Fibroblast of lung (primary cell): ENCODE measurements around the gene SPINK9.

Experiments used
- EZH2 ChIP-seq: IDR thresholded peaks from 2 replicates; pipeline ENCODE4 v1.5.1; 2012; ENCODE audit warnings: low read length, control low read depth, mild to moderate bottlenecking; ENCODE audit errors: missing control alignments
- TF ChIP-seq, protein P1 (sequence below), 2 donors: IDR thresholded peaks in 1 of 2; conservative IDR thresholded peaks in 1 of 2; 1 replicate in 1 of 2; 2 replicates in 1 of 2; pipeline ENCODE4 v1.5.1; 2011 to 2012; ENCODE audit warnings: low read length in 2 of 2, control low read depth in 1 of 2, inconsistent platforms in 1 of 2, low read depth in 1 of 2, mild to moderate bottlenecking in 1 of 2

GRCh38 chr5:148343603-148344487 is 8.5 kb downstream of the SPINK9 start:
- TF ChIP-seq, protein P1, sequence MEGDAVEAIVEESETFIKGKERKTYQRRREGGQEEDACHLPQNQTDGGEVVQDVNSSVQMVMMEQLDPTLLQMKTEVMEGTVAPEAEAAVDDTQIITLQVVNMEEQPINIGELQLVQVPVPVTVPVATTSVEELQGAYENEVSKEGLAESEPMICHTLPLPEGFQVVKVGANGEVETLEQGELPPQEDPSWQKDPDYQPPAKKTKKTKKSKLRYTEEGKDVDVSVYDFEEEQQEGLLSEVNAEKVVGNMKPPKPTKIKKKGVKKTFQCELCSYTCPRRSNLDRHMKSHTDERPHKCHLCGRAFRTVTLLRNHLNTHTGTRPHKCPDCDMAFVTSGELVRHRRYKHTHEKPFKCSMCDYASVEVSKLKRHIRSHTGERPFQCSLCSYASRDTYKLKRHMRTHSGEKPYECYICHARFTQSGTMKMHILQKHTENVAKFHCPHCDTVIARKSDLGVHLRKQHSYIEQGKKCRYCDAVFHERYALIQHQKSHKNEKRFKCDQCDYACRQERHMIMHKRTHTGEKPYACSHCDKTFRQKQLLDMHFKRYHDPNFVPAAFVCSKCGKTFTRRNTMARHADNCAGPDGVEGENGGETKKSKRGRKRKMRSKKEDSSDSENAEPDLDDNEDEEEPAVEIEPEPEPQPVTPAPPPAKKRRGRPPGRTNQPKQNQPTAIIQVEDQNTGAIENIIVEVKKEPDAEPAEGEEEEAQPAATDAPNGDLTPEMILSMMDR (conservative IDR thresholded peaks at IDR 0.05 in 1 of 2, IDR thresholded peaks at IDR 0.05 in 1 of 2; ENCODE audit: low read depth in 1 of 2, low read length in 2 of 2) = no peak
- TF ChIP-seq EZH2 = no peak
